Neural progenitor cell (in vitro differentiated cells): ENCODE data around the gene FGF19.

Experiments used
- CTCF ChIP-seq: fragments of 200-600 bp; sonication (generic); IDR thresholded peaks from 2 replicates; pipeline ENCODE4 v1.5.1; 2017; ENCODE audit warnings: antibody characterized with exemption, mild to moderate bottlenecking
- EZH2 ChIP-seq: fragments of 200-600 bp; sonication (generic); IDR thresholded peaks from 2 replicates; pipeline ENCODE4 v1.6.1; 2017; ENCODE audit warnings: antibody characterized with exemption, mild to moderate bottlenecking, moderate library complexity

GRCh38 chr11:69680688-69681087, 23.1 kb downstream of the FGF19 start:
- TF ChIP-seq CTCF (no peak), EZH2 (no peak)
